GM12878 (cell line): ENCODE measurements around the gene SNX22. TPM values are rescaled to one million over a fixed set of nuclear protein-coding genes. Genes with fewer than 3 reads are reported as not detected.
A peak's percentile ranks its signal among the peaks of the same experiment; 100 is the strongest.

ENCODE experiments used
- ATAC-seq: fragments of 200-7000 bp; cut with Tn5 transposase; 3 replicates; pipeline ENCODE4 v1.9.1; 2020; ENCODE audit warnings: mild to moderate bottlenecking, moderate library complexity
- BruUV-seq: library from RNA; stranded (reverse); fragments of 400-500 nt; replicated peaks from 2 replicates; lab custom pipeline; 2021; lab: Mats Ljungman, UMichigan
- CTCF ChIA-PET: fragments of 300-600 bp; sonication (Branson Sonifier 250); formaldehyde crosslinking; extraction: SDS; loops from one replicate; lab custom pipeline; 2021; ENCODE audit warnings: inconsistent platforms; lab: Yijun Ruan, JAX
- POLR2A ChIA-PET: fragments of 350-600 bp; formaldehyde crosslinking; extraction: SDS; loops from one replicate; lab custom pipeline; 2021; ENCODE audit warnings: inconsistent platforms; lab: Charles Lee
- RAD21 ChIA-PET: fragments of 300-600 bp; sonication (Branson Sonifier 250); formaldehyde crosslinking; loops from one replicate; lab custom pipeline; 2023; ENCODE audit warnings: antibody characterized with exemption; ENCODE audit not compliant: unreplicated experiment; lab: Charles Lee
- SMC1A ChIA-PET: fragments of 300-600 bp; sonication (Branson Sonifier 250); formaldehyde crosslinking; loops from one replicate; lab custom pipeline; 2023; ENCODE audit not compliant: unreplicated experiment, uncharacterized antibody; lab: Charles Lee
- DNase-seq: peaks from one replicate; pipeline ENCODE4 v3.0.0-alpha.2; 2011; ENCODE audit warnings: low read depth, low spot score
- FAIRE-seq: peaks from 3 replicates; lab custom pipeline; 2011; peaks lifted over from hg19 to GRCh38; lab: Jason Lieb, UNC
- H2AFZ ChIP-seq: 2 replicates; pipeline ENCODE4 v1.6.0; 2011; ENCODE audit warnings: low read depth, low read length, control low read depth; ENCODE audit not compliant: control insufficient read depth
- H3K27ac ChIP-seq: 2 replicates; pipeline ENCODE4 v1.5.1; 2011; ENCODE audit warnings: control low read depth; ENCODE audit not compliant: control insufficient read depth, insufficient read depth
- H3K27me3 ChIP-seq, 2 experiments: replicated peaks in 1 of 2; 2 replicates each; pipeline versions ENCODE4 v1.6.0 to v1.6.1; 2011; ENCODE audit warnings: low read length in 1 of 2; ENCODE audit not compliant: control insufficient read depth in 2 of 2, insufficient read depth in 2 of 2
- H3K36me3 ChIP-seq, 2 experiments: 2 replicates each; pipeline ENCODE4 v1.5.1; 2011; ENCODE audit warnings: low read length in 1 of 2; ENCODE audit not compliant: control insufficient read depth in 2 of 2, insufficient read depth in 2 of 2
- H3K4me1 ChIP-seq: 2 replicates; pipeline ENCODE4 v1.6.1; 2011; ENCODE audit warnings: mild to moderate bottlenecking, low read length, moderate library complexity, mixed read lengths; ENCODE audit not compliant: control insufficient read depth, insufficient read depth
- H3K4me2 ChIP-seq: 2 replicates; pipeline ENCODE4 v1.6.0; 2011; ENCODE audit warnings: control low read depth; ENCODE audit not compliant: control insufficient read depth, insufficient read depth
- H3K4me3 ChIP-seq: fragments of 200-600 bp; sonication (generic); 2 replicates; pipeline ENCODE4 v1.5.1; 2016
- H3K79me2 ChIP-seq: 2 replicates; pipeline ENCODE4 v1.6.0; 2011; ENCODE audit warnings: low read length; ENCODE audit not compliant: control insufficient read depth, insufficient read depth
- H3K9ac ChIP-seq: 2 replicates; pipeline ENCODE4 v1.8.0; 2011; ENCODE audit warnings: low read length, control low read depth, mixed read lengths; ENCODE audit not compliant: control insufficient read depth, insufficient read depth
- H3K9me3 ChIP-seq: replicated peaks from 3 replicates; pipeline ENCODE4 v1.5.1; 2011; ENCODE audit warnings: mild to moderate bottlenecking, low read length; ENCODE audit not compliant: control insufficient read depth, insufficient read depth
- H4K20me1 ChIP-seq: 2 replicates; pipeline ENCODE4 v1.6.0; 2011; ENCODE audit not compliant: control insufficient read depth, insufficient read depth
- POLR2A ChIP-seq: IDR thresholded peaks from 2 replicates; pipeline ENCODE4 v1.6.1; 2011; ENCODE audit warnings: low read depth, mild to moderate bottlenecking, low read length
- ZNF24 ChIP-seq: fragments of 450-650 bp; IDR thresholded peaks from 2 replicates; pipeline ENCODE4 v1.6.1; 2017; ENCODE audit warnings: antibody characterized with exemption, mild to moderate bottlenecking
- WGBS: methylation state at CpG from one replicate; pipeline ENCODE4 v1.1.6; 2016; ENCODE audit warnings: low lambda C conversion rate; ENCODE audit not compliant: insufficient replicate concordance, insufficient coverage; ENCODE audit errors: missing lambda C conversion rate; 5-methylcytosine and 5-hydroxymethylcytosine counted together
- in situ Hi-C: fragments of 300-500 bp; cut with MboI; formaldehyde crosslinking; loops from 9 replicates; pipeline ENCODE4 v1.14.3; 2018; ENCODE audit warnings: mixed read lengths
- intact Hi-C: fragments of 100-400 bp; cut with micrococcal nuclease; formaldehyde crosslinking; loops from one replicate; pipeline ENCODE4 v1.14.2; 2022; ENCODE audit not compliant: unreplicated experiment
- polyA plus RNA-seq, 11 experiments: library from polyadenylated mRNA; depleted of rRNA in 4 of 11; unstranded in 6 of 11; stranded (reverse) in 5 of 11; fragments of >200 nt; fragmentation: Nextera tagmentation in 4 of 11; fragmentation: Illumina TruSeq in 1 of 11; extraction: Ambion mirVana in 4 of 11; extraction: Trizol in 1 of 11; gene quantifications; 1 replicate in 1 of 11; 2 replicates in 10 of 11; pipeline versions ENCODE4 v1.2.1 to v1.2.3, GENCODE V29; 2011 to 2016; ENCODE audit warnings: inconsistent platforms in 2 of 11, missing spikeins in 2 of 11, low read depth in 1 of 11
- total RNA-seq, 4 experiments: library from RNA; depleted of rRNA in 3 of 4; stranded (reverse); fragments of >200 nt in 3 of 4; fragmentation: Illumina TruSeq in 1 of 4; extraction: Trizol in 1 of 4; gene quantifications; 2 replicates each; pipeline versions ENCODE4 v1.2.1 to v1.2.3, GENCODE V29; 2013 to 2021
- TF ChIP-seq, protein P1 (sequence below): fragments of 450-650 bp; IDR thresholded peaks from 2 replicates; pipeline ENCODE4 v1.6.1; 2017; ENCODE audit warnings: mild to moderate bottlenecking, moderate library complexity

The SNX22 gene
- total and polyA plus RNA-seq, 10 of the 15 experiments (the other 5 are each of a cell fraction or from before 2014, with no cell fraction given): 4.4 to 29.0 (median 8.7) TPM

DNA sequence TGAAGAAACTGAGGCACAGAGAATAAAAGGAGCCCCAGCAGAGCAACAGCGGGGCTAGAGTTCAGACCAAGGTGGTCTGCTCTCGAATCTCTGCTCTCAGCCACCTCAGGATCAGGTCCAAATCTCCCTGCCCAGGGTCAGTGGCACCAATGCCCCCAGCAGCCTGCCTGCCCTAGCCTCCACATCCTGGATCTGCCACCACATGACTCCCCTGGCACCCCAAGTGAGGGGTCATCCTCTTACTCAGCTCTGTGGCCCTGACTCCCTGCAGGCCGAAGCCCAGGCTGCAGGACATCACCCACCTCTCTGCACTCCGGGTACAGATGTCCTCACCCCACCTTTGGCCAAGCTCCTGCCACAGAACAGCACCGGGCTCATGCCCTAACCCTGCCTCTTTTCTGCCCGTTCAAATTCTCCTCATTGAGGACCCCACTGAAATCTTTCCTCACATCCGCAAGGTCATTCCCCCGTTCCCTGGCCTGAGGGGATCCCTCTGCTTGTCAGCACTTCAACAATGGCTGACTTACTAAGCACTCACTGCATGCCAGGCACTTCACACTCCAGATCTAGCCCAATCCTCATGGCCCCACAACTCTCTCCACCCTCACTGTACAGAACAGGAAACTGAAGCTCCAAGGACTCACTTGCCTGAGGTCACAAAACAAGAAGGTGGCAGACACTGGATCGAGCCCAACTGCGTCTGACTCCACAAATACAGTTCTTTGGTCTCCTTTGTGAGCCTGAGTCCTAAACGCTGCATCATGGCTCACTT, 7.0 kb downstream of the SNX22 start:
- peak; percentile 49 for TF ChIP-seq POLR2A
- TF ChIP-seq, protein P1, sequence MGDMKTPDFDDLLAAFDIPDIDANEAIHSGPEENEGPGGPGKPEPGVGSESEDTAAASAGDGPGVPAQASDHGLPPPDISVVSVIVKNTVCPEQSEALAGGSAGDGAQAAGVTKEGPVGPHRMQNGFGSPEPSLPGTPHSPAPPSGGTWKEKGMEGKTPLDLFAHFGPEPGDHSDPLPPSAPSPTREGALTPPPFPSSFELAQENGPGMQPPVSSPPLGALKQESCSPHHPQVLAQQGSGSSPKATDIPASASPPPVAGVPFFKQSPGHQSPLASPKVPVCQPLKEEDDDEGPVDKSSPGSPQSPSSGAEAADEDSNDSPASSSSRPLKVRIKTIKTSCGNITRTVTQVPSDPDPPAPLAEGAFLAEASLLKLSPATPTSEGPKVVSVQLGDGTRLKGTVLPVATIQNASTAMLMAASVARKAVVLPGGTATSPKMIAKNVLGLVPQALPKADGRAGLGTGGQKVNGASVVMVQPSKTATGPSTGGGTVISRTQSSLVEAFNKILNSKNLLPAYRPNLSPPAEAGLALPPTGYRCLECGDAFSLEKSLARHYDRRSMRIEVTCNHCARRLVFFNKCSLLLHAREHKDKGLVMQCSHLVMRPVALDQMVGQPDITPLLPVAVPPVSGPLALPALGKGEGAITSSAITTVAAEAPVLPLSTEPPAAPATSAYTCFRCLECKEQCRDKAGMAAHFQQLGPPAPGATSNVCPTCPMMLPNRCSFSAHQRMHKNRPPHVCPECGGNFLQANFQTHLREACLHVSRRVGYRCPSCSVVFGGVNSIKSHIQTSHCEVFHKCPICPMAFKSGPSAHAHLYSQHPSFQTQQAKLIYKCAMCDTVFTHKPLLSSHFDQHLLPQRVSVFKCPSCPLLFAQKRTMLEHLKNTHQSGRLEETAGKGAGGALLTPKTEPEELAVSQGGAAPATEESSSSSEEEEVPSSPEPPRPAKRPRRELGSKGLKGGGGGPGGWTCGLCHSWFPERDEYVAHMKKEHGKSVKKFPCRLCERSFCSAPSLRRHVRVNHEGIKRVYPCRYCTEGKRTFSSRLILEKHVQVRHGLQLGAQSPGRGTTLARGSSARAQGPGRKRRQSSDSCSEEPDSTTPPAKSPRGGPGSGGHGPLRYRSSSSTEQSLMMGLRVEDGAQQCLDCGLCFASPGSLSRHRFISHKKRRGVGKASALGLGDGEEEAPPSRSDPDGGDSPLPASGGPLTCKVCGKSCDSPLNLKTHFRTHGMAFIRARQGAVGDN: no peak
- TF ChIP-seq ZNF24: no peak
- Histone ChIP-seq H3K4me2 (peak overlapping the region; percentile 69), H3K79me2 (peaks cover 49% of the 10 kb centered on the region), H3K36me3 (peaks cover 34 to 37% of the 10 kb centered on the region in 2 experiments; a peak in 3 of 4 replicates), H3K9me3 (no peaks in the 10 kb centered on the region), H2AFZ (no peak overlapping the region), H3K4me3 (no peak overlapping the region), H3K9ac (no peak overlapping the region; the same call in 1 of the 2 replicates), H3K27ac (no peak overlapping the region), H3K27me3 (no peaks in the 10 kb centered on the region), H4K20me1 (peaks cover 18% of the 10 kb centered on the region), H3K4me1 (peaks cover 22% of the 10 kb centered on the region)
- intact Hi-C loops (loop anchor here (10.0 kb wide), 1 partner anchor 684 kb away; no protein-coding TSS in a partner anchor), in situ Hi-C loops (no loop called here)
- no TSS peak for BruUV-seq
- ATAC-seq: no peak
- CTCF ChIA-PET: interaction anchor here (0.5 to 1.3 kb wide), 2 partner anchors 60 to 368 kb away, joined by 3 read pairs; no protein-coding TSS in a partner anchor
- SMC1A ChIA-PET: no interaction called here
- POLR2A ChIA-PET: interaction anchor here (2.8 kb wide), 1 partner anchor 14 kb away, joined by 8 read pairs; no protein-coding TSS in a partner anchor
- RAD21 ChIA-PET: interaction anchor here (0.8 kb wide), 1 partner anchor 26 kb away, joined by 4 read pairs; no protein-coding TSS in a partner anchor
- FAIRE-seq: no peak
- no peak for DNase-seq
- WGBS: 76% methylated on average over 11 of the region's 11 CpGs
